ENCODE results near the gene BRD1.

BRD1 gene

GRCh38 chr22:49800408-49801238 is 27.1 kb downstream of the BRD1 start:
- no peak for DNase-seq (ENCODE audit: low spot score)

- no peak for DNase-seq (ENCODE audit: low spot score)
These were observed 28.1 kb downstream of the BRD1 start for GRCh38 chr22:49799431-49800075.

- no peak for DNase-seq (ENCODE audit: low spot score)
These were observed 29.1 kb downstream of the BRD1 start for GRCh38 chr22:49798486-49799151.

- no peak for DNase-seq (ENCODE audit: low spot score)
These were observed 30.0 kb downstream of the BRD1 start for GRCh38 chr22:49797706-49798105.

GRCh38 chr22:49796596-49797270 is 30.9 kb downstream of the BRD1 start:
- no peak for DNase-seq (ENCODE audit: low spot score)

GRCh38 chr22:49795521-49795920 is 32.2 kb downstream of the BRD1 start:
- no peak for DNase-seq (ENCODE audit: low spot score)

- DNase-seq (ENCODE audit: low spot score), result no peak
These were observed 33.8 kb downstream of the BRD1 start for GRCh38 chr22:49793871-49794270.

GRCh38 chr22:49793296-49793695 is 34.4 kb downstream of the BRD1 start:
- no peak for DNase-seq (ENCODE audit: low spot score)

GRCh38 chr22:49792107-49792506 is 35.6 kb downstream of the BRD1 start:
- no peak for DNase-seq (ENCODE audit: low spot score)

- DNase-seq (ENCODE audit: low spot score), result no peak
These were observed 36.0 kb downstream of the BRD1 start for GRCh38 chr22:49791682-49792081.

GRCh38 chr22:49790912-49791311 is 36.8 kb downstream of the BRD1 start:
- DNase-seq (ENCODE audit: low spot score), result no peak

GRCh38 chr22:49789289-49790141 is 38.2 kb downstream of the BRD1 start:
- DNase-seq (ENCODE audit: low spot score), result no peak

GRCh38 chr22:49788504-49788903 is 39.2 kb downstream of the BRD1 start:
- DNase-seq (ENCODE audit: low spot score), result no peak

GRCh38 chr22:49787861-49788260 is 39.8 kb downstream of the BRD1 start:
- no peak for DNase-seq (ENCODE audit: low spot score)

GRCh38 chr22:49786976-49787706 is 40.5 kb downstream of the BRD1 start:
- no peak for DNase-seq (ENCODE audit: low spot score)

- no peak for DNase-seq (ENCODE audit: low spot score)
These were observed 41.7 kb downstream of the BRD1 start for GRCh38 chr22:49785841-49786471.

- no peak for DNase-seq (ENCODE audit: low spot score)
These were observed 42.6 kb downstream of the BRD1 start for GRCh38 chr22:49785046-49785521.

GRCh38 chr22:49784630-49784971 is 43.1 kb downstream of the BRD1 start:
- no peak for DNase-seq (ENCODE audit: low spot score)

- no peak for DNase-seq (ENCODE audit: low spot score)
These were observed 43.6 kb downstream of the BRD1 start for GRCh38 chr22:49783926-49784629.

Measured in activated CD4-positive, alpha-beta T cell treated with anti-CD3 and anti-CD28 coated beads, Interleukin-2, Interleukin-4, amounts not matched to agents 100 ng/mL and 50 ng/mL, durations not matched to agents 16 hours and 8 hours (primary cell).